GM19351 (cell line): ENCODE measurements around the gene SEMA6B.

ENCODE experiments used
- ATAC-seq: cut with Tn5 transposase; IDR thresholded peaks from one replicate; pipeline ENCODE4 v1.9.1; 2021; ENCODE audit warnings: mild to moderate bottlenecking, moderate library complexity; ENCODE audit not compliant: unreplicated experiment

SEMA6B gene

GRCh38 chr19:4510435-4511255 is 48.8 kb downstream of the SEMA6B start:
- no peak for ATAC-seq

DNA sequence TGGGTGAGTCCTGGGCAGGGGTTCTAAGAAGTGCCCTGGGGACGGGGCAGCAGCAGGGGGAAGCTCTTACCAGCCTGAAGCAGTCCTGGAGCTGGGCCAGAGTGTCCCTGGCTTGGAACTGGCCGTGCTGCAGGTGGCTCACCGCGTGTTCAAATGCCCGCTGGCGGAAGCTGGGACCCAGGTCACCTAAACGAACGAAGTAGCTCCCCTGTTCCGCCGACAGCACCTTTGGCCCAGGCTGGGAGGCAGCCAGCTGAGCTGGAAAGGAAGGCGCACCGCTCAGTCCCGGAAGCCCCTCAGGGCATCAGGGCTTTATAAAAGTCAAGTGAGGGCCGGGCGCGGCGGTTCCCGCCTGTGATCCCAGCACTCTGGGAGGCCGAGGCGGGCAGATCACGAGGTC is 50.8 kb downstream of the SEMA6B start:
- no peak for ATAC-seq

DNA sequence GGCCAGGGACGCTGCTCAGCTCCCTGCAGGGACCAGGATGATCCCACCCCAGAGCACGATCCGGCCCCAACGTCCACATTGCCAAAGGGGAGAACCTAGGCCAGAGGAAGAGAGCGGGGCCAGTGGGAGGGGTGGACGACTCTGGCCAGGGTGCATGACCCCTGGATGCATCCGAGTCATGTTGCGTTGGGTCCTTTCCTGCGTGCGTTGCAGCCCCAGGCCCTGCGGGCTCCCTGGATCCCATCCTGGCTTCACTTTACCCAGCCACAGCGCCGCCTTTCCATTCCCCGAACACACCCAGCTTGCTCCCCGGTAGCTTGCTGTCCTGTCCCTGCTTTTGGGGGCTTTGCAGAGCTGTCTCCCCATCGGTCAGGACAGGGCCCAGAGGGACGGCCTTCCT is 51.7 kb downstream of the SEMA6B start:
- ATAC-seq: no peak

DNA sequence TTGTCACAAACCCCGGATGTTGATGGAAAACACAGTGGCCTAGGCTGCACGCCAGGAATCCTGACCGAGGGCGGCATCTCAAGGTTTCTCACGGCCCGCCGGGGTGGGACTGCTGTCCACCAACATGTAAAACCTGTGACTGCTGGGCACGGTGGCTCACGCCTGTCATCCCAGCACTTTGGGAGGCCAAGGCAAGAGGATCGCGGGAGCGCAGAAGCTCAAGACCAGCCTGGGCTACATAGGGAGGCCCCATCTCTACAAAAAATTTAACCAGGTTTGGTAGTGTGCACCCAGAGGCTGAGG is 52.4 kb downstream of the SEMA6B start:
- ATAC-seq: no peak

GRCh38 chr19:4506449-4507149 is 52.9 kb downstream of the SEMA6B start:
- ATAC-seq: no peak

DNA sequence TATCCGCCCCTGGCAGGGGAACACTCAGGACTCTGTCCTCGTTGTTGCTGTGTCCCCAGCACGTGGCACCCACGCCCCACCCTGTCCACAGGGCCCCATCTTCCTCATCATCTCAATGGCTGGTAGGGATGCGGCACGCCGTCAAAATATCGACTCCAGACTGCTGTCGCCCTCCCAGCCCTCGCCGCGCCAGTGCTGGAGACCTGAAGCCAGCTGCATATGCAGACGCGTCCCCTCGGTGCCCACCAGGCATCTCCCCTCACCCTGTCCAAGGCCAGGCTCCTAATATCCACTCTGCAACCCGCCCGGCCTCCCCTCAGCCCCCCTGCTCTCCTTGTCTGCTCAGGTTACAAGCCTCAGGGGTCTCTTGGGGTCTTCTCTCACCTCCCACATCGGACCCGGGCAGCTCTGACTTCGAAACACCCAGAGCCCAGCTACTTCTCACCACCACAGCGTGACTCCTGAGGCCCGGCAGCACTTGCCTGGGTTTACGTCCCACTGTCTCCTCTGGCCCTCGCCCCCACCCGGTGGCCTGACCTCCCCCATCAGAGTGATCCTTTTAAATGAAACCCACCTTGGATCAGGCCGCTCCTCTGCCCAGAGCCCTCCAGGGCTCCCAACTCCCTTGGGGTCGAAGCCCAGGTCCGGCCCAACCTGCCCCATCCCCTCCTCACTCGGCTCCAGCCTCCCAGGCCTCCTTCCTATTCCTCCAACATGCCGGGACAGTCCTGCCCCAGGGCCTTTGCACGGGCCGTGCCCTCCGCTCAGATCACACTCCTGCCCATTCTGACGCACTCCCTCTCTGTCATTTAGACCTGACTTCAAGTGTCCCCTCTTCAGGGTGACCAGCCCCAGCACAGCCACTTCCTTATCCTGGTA is 53.7 kb downstream of the SEMA6B start:
- no peak for ATAC-seq

- no peak for ATAC-seq
These were observed 54.5 kb downstream of the SEMA6B start for GRCh38 chr19:4504891-4505569.

GRCh38 chr19:4504297-4504701 is 55.2 kb downstream of the SEMA6B start:
- no peak for ATAC-seq

GRCh38 chr19:4503825-4504170 is 55.7 kb downstream of the SEMA6B start:
- no peak for ATAC-seq

DNA sequence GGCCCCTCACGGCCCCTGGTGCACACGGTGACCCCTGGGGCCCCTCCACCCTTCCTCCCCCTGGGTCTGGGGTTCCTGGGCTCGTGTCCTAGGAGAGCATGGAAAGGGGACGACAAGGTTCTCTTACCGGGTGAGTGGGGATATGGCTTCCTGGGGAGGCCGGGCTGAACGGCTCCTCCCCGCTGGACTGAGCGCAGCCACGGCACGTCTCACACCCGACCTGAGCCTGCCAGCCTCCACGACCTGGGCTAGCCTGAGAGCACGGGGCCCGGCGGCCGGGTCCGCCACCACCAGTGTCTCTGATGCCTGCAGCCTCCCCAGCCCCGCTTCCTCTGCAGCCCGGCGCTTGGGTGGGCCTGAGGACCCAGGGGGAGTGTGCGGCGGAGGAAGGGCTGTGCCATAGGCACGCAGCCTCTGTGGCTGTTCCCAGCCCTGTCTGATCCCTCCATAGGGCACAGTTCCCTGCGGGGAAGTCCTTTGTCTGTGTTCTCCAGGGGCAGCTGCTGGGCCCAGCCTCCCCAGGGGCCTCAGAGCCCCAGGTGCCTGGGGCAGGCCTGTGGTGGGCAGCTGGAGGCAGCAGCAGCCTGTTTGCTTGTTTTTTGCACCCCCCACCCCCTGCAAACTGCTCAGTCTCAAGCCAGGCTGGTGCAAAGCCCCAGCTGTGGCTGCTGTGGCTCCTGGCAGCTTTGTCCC is 56.2 kb downstream of the SEMA6B start:
- ATAC-seq: no peak

DNA sequence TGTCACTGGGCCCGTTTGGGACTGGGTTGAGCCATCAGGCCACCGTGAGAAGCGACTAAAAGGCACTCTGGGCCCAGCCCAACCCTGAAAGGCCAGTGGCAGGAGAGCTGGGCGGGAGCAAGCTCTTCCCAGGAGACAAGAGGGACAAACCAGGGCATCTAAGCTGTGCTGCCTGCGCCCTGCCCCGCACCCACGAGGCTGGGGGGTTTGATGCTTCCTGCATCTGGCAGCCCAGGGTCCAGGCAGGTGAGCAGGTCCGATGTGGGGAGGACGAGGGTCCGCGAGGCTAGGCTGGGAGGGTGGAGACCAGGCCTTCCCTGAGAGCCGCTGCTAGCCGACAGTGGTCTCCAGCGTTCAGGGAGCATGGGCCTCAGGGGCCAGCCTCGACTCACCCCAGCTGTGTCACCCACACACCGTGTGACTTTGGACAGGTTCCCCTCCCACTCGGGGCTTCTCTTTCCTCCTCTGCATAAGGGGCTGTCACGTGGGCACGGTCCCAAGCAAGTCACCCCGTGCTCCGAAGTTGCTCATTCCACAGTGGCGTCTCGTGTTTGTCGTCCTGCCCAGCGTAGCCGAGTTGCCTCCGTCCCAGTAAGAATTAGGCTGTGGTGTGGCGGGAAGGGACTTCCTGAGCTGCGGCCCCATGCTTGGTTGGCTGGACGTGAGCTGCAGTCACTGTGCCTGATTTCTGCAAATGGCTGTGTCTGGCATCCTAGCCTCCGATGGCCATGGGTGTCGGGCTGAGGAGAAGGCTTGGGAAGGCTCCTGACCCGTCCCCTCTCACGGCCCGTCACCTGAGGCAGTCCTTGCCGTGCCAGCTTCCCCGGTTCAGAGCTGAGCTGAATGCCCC is 57.0 kb downstream of the SEMA6B start:
- no peak for ATAC-seq

DNA sequence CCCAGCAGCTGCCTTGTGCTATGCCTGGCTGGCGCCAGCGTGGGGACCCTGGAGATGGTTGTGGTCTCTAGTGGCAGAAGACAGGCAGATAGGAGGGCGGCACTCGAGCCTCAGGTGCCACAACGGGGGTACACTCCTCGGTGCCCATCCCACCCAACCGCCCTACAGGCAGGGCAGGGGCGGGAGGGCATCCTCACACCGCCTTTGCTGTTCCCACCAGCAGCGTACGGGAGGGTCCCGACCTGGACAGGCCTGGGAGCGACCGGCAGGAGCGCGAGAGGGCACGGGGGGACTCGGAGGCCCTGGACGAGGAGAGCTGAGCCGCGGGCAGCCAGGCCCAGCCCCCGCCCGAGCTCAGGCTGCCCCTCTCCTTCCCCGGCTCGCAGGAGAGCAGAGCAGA is 57.8 kb downstream of the SEMA6B start:
- ATAC-seq: no peak

GRCh38 chr19:4500841-4501591 is 58.5 kb downstream of the SEMA6B start:
- ATAC-seq: no peak

DNA sequence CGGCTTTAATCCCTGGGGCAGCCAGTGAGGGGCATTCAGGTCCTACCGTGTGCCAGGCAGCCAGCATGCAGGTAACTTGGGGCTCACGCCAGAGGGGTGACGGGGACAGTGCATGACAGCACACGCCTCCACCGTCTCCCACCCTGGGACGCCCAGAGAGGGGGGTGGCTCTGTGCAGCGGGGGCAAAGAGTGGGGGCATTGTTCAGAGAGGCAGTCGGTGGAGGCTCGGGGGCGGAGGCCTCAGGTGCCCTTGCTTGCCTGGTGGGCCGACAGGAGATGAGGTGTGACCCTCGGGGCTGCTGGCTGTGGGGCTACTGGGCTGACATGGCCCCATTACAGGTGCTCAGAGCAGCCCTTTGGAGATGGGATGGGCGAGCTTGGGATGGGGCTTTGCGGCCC is 59.6 kb downstream of the SEMA6B start:
- no peak for ATAC-seq

DNA sequence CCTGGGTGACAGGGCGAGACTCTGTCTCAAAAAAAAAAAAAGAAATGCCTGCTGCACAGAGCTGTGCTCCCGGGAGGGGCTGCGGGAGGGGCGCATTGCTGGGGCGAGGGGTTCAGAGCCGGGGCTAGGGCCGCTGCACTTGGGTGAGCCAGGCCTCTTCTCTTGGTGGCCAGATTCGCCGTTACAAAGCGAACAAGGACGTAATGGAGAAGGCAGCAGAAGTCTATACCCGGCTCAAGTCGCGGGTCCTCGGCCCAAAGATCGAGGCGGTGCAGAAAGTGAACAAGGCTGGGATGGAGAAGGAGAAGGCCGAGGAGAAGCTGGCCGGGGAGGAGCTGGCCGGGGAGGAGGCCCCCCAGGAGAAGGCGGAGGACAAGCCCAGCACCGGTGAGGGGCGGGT is 60.2 kb downstream of the SEMA6B start:
- ATAC-seq: no peak

GRCh38 chr19:4498694-4499093 is 60.8 kb downstream of the SEMA6B start:
- ATAC-seq: no peak

GRCh38 chr19:4497770-4498389 is 61.6 kb downstream of the SEMA6B start:
- ATAC-seq: no peak

- ATAC-seq: no peak
These were observed 63.2 kb downstream of the SEMA6B start for GRCh38 chr19:4496304-4496703.

DNA sequence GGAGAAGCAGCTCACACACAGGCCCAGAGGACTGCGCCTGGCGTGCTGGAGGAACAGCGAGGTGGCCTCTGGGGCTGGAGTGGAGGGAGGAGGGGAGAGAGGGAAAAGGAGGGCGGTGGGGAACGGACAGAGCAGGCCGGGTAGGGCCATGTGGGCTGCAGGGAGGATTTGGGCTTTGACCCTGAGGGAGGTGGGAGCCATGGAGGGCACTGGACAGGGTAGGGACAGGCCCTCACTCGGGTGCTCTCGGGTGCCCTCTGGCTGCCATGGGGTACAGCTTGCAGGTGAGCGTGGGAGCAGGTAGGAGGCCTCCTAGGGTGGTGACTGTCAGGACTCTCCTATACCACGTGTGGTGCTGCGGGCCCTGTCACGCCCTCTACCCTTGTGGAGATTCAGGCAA is 64.0 kb downstream of the SEMA6B start:
- no peak for ATAC-seq
